Fibroblast of skin of back (primary cell): ENCODE data around the gene XIAP.

Experiments
- DNase-seq: peaks from one replicate; pipeline ENCODE4 v3.0.0-alpha.2; 2013

The XIAP gene

DNA sequence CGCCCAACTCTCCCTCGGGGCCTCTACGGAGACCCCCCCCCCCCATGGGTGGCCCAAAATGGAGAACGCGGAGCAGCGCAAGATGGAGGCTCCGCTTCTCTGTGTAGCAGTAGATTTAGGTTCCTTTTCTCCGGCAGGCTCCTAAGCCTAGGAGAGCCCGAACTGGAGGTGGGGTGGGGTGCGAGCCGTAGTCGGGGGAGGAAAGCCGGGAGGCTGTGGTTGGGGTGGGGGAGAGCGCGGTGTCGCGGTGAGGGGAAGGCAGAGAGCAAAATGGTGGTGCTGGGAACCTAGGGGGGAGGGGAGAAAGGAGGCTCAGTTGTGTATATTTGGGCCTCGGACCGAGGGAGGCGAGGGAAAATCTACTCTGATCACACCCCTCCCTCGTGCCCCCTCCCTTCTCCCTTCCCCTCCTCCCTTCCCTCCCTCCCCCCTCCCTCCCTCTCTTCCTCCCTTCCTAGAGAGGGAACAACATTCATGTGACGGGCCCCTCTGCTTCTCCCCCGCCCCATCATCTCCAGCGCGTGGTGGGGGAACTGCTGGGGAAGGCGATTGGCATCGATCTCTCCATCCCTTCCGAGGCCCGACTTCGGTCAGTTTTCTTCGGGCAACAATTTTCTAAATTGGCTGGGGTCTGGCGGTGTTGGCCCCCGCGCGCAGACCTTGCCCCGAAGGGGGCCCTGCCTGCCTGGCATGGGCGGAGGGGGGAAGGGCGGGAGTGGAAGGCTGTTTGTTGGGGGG lies 101.6 kb downstream of the XIAP start, which contains the start of gene STAG2:
TSS of gene STAG2 (plus strand) at position 439 of the 738 bp plus-strand sequence. CDS start 60,922 bp downstream, outside the sequence.
- peak; percentile 89 for DNase-seq

DNA sequence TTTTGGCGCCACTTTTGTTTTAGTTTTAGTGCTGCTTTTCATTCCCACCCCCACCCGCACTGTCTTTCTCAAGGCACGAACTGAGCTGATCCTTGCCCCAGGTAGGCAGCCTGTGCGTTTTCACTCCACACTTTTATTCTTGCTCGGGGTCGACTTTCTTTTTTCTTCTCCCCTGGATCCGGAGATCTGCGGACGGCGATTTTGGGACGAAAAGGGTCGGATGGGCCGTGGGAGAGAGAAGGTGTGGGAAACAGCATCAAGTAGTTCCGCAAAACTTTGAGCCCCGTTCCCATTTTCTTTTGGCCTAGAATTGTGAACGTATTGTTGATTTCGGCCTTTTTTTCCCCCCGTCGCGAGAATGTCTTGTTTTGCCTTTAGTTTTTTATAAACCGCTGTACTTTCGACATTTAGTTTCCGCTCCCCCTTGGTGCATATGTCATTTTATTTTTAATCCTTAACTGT lies 102.2 kb downstream of the XIAP start:
- DNase-seq, result no peak

DNA sequence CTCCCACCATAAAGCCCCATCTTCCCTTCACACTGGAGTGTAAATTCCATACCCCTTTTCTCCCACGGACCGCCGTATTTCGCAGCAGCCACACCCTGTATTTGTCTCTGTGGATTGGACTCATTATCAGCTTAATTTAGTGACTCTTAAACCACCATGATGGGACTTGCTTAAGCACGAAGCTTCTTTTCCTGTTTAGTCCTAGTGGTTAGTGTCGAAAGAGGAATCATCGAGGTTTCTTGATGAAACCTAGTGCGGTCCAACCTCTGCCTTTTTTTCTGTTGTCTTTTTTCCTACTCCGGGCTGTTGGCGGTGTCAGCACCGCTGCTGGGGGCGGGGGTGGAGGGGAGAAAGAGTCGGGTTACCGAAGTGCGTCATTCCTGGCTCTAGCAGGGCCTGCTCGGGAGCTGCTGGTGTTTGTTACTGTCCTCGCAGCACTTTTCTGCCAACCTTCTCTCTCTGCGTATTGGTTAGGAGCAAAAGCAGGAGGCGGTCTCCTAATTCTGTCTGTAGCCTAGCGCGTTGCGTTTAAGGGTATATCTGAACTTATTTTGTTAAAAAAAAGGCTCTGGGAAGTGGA lies 103.0 kb downstream of the XIAP start:
- peak; percentile 94 for DNase-seq
